MV-4-11 (cell line): ENCODE data around the gene PNMA8C.
"Not testable (repeated sequence)": the region's sequence is repeated elsewhere in the genome, so short reads cannot be mapped to it uniquely, and the experiment has no call there.

Source experiments
- DNase-seq: peaks from one replicate; lab custom pipeline; 2025; lab: John Stamatoyannopoulos, UW

Gene PNMA8C

GRCh38 chr19:46388311-46389095 lies 40.2 kb downstream of the PNMA8C start:
- DNase-seq, result no peak

- DNase-seq, result no peak
Observed at GRCh38 chr19:46387713-46388130, 41.0 kb downstream of the PNMA8C start.

DNA sequence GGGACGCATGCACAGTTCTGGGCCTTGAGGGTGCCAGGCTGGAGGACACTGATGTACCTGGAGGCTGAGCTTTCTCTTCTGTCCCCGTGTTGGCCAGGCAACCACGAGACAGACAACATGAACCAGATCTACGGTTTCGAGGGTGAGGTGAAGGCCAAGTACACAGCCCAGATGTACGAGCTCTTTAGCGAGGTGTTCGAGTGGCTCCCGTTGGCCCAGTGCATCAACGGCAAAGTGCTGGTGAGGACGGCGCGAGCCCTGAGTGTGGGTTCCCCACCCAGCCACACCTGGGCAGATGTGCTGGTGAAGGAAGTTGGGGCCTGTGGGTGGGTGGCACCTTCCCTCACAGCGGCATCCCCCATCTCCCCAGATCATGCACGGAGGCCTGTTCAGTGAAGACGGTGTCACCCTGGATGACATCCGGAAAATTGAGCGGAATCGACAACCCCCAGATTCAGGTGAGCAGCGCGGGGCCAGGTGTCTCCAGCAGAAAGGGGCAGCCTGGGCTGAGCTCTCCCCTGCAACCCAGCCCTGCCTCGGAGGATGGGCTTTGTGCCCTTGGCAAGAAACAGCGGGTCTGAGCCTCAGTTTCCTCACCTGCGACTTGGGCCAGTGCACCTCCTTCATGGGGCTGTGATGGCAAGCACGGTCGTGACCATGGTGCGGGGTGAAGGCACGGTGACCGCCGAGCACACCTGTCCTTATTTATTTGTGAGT lies 41.6 kb downstream of the PNMA8C start:
- no peak for DNase-seq

GRCh38 chr19:46386151-46386550 lies 42.6 kb downstream of the PNMA8C start:
- DNase-seq, result no peak

DNA sequence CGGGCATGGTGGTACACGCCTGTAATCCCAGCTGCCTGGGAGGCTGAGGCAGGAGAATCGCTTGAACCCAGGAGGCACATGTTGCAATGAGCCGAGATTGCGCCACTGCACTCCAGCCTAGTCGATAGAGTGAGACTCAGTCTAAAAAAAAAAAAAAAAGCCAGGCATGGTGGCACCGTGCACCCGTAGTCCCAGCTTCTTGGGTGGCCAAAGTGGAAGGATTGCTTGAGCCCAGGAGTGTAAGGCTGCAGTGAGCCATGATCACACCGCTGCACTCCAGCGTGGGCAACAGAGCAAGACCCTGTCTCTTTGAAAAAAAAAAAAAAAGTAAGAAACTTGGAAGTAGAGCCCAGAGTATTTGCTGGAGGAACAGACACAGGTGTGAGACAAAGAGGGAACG lies 43.1 kb downstream of the PNMA8C start:
- DNase-seq, result peak; percentile 37

- DNase-seq, result no peak
Observed at GRCh38 chr19:46384396-46384795, 44.3 kb downstream of the PNMA8C start.

- DNase-seq, result no peak
Observed at GRCh38 chr19:46383846-46384245, 44.9 kb downstream of the PNMA8C start.

DNA sequence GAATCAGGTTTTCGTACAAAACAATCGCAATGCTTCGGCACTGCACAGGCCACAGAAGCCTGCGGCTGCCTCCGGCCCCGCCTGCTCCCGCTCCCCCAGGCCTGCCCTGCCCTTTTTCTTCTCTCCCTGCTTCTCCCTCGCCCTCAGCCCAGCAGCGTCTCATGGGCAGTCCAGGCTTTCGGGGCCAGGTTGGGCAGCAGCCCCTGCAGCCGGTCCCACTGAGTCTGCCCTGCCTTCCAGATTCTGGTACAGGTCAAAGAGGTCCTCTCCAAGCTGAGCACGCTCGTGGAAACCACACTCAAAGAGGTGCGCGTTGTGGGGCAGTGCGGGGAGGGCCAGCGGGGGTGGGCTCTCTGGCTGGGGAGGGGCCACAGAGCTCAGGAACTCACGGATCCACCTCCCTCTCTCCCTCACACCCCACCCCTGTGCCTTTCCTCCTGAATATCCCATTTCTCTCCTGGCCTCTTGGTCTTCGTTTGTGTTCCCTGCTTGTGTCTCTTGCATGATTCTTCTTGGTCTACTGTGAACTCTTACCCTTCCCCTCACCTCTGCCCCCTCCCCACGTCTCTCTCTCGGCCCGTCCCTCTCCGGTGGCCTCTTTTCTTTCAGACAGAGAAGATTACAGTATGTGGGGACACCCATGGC lies 45.4 kb downstream of the PNMA8C start:
- no peak for DNase-seq

GRCh38 chr19:46381756-46382345 lies 46.9 kb downstream of the PNMA8C start:
- no peak for DNase-seq

- DNase-seq, result no peak
Observed at GRCh38 chr19:46381346-46381745, 47.4 kb downstream of the PNMA8C start.

DNA sequence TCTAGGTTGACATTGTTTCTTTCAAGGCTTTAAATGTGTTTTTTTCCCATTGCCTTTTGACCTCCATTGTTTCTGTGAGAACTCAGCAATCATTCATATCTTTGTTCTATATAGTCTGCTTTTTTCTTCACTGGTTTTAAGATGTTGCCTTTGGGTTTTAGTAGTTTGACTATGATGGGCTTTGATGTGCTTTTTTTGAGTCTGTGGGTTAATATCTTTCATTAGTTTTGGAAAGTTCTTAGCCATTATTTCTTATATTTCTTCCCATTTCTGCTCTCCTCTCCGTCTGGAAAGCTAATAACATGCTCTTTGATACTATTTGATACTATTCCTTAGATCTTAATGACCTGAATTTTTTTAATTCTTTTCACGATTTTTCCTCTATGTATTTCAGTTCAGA lies 48.0 kb downstream of the PNMA8C start:
- no peak for DNase-seq

GRCh38 chr19:46378268-46378667 lies 50.5 kb downstream of the PNMA8C start:
- no peak for DNase-seq

DNA sequence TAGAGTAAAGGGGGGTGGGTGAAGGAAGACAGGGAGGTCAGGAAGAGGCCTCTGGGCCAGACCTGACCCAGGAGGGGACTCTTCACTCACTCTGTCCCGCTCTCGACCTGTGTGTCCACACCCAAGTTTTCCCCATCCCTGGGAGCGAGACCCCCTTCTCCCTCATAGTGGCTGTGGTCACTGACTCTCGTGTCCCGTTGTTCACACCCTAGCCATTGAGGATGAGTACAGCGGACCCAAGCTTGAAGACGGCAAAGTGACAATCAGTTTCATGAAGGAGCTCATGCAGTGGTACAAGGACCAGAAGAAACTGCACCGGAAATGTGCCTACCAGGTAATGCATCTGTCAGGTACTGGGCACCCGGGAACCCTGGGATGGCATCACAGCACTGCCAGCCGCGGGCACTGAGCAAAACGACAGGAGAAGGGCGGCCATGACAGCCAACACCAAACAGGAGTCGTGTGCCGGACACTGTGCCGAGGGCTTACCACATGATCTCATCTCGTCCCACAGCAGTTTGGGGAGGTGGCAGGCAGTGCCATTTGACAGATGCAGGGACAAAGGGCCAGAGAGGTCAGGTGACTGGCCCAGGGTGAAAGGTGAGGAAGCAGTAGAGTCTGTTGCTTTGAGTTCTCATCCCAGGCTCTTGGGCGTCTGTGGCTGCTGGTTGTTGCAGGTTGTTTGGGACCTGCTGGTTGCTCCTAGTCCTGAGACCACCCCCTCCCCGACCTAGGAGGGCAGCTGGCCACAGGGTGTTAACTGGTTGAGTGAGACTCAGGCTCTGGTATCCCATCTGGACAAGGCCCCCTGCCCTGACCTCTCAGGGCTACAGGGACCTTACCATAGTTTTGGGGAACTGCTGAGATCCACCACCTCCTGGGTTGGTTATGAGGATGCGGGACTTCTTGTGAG lies 52.2 kb downstream of the PNMA8C start:
- DNase-seq, result no peak

- not testable (repeated sequence) for DNase-seq
Observed at GRCh38 chr19:46375476-46376067, 53.2 kb downstream of the PNMA8C start.
